ENCODE results near the gene TBC1D17.

DNA sequence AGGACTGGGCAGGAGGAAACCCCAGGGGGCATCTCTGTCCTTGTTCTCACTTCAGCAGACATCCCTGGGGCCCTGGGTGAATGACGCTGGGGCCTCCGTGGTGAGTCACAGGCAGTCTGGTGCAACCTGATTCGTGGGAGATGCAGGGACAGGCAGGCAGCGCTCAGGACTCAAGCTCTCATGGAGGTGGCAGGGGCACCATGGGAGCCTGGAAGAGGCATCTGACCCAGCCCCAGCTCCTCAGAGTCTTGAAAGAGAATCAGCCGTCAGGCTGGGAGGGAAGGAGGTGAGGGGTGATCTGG lies 40.5 kb upstream of the TBC1D17 start:
- TF ChIP-seq, protein P1, sequence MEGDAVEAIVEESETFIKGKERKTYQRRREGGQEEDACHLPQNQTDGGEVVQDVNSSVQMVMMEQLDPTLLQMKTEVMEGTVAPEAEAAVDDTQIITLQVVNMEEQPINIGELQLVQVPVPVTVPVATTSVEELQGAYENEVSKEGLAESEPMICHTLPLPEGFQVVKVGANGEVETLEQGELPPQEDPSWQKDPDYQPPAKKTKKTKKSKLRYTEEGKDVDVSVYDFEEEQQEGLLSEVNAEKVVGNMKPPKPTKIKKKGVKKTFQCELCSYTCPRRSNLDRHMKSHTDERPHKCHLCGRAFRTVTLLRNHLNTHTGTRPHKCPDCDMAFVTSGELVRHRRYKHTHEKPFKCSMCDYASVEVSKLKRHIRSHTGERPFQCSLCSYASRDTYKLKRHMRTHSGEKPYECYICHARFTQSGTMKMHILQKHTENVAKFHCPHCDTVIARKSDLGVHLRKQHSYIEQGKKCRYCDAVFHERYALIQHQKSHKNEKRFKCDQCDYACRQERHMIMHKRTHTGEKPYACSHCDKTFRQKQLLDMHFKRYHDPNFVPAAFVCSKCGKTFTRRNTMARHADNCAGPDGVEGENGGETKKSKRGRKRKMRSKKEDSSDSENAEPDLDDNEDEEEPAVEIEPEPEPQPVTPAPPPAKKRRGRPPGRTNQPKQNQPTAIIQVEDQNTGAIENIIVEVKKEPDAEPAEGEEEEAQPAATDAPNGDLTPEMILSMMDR (IDR thresholded peaks at IDR 0.05 in 2 of 3, conservative IDR thresholded peaks at IDR 0.05 in 1 of 3; ENCODE audit: control insufficient read depth in 2 of 3, extremely low read depth in 1 of 3, insufficient read depth in 1 of 3, low read depth in 3 of 3, low read length in 3 of 3) = no peak
- TF ChIP-seq, protein P2, sequence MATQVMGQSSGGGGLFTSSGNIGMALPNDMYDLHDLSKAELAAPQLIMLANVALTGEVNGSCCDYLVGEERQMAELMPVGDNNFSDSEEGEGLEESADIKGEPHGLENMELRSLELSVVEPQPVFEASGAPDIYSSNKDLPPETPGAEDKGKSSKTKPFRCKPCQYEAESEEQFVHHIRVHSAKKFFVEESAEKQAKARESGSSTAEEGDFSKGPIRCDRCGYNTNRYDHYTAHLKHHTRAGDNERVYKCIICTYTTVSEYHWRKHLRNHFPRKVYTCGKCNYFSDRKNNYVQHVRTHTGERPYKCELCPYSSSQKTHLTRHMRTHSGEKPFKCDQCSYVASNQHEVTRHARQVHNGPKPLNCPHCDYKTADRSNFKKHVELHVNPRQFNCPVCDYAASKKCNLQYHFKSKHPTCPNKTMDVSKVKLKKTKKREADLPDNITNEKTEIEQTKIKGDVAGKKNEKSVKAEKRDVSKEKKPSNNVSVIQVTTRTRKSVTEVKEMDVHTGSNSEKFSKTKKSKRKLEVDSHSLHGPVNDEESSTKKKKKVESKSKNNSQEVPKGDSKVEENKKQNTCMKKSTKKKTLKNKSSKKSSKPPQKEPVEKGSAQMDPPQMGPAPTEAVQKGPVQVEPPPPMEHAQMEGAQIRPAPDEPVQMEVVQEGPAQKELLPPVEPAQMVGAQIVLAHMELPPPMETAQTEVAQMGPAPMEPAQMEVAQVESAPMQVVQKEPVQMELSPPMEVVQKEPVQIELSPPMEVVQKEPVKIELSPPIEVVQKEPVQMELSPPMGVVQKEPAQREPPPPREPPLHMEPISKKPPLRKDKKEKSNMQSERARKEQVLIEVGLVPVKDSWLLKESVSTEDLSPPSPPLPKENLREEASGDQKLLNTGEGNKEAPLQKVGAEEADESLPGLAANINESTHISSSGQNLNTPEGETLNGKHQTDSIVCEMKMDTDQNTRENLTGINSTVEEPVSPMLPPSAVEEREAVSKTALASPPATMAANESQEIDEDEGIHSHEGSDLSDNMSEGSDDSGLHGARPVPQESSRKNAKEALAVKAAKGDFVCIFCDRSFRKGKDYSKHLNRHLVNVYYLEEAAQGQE (IDR thresholded peaks at IDR 0.05; ENCODE audit: low read depth, low read length) = no peak
- TF ChIP-seq ESRRA (IDR thresholded peaks at IDR 0.05; ENCODE audit: low read length) (no peak), RFX5 (IDR thresholded peaks at IDR 0.05; ENCODE audit: low read depth, low read length) (no peak), KAT2A (conservative IDR thresholded peaks at IDR 0.05; ENCODE audit: control insufficient read depth, low read depth, low read length) (no peak)
